GM13976 (cell line): ENCODE data around the gene LPAR5.

ENCODE experiments used
- DNase-seq: peaks from one replicate; pipeline ENCODE4 v3.0.0; 2012; ENCODE audit warnings: low spot score
- in situ Hi-C: fragments of 300-500 bp; cut with MboI; formaldehyde crosslinking; loops from one replicate; pipeline ENCODE4 v1.12.0; 2022; ENCODE audit warnings: low sequenced_read_pairs, mixed read lengths, inconsistent platforms; ENCODE audit not compliant: unreplicated experiment
- TF ChIP-seq, protein P1 (sequence below): IDR thresholded peaks from 2 replicates; pipeline ENCODE4 v1.5.1; 2012; ENCODE audit warnings: borderline replicate concordance, mild to moderate bottlenecking; ENCODE audit not compliant: insufficient read depth; ENCODE audit errors: extremely low read depth, missing control alignments, control extremely low read depth

The LPAR5 gene

GRCh38 chr12:6569786-6570185, 66.0 kb downstream of the LPAR5 start:
- TF ChIP-seq, protein P1, sequence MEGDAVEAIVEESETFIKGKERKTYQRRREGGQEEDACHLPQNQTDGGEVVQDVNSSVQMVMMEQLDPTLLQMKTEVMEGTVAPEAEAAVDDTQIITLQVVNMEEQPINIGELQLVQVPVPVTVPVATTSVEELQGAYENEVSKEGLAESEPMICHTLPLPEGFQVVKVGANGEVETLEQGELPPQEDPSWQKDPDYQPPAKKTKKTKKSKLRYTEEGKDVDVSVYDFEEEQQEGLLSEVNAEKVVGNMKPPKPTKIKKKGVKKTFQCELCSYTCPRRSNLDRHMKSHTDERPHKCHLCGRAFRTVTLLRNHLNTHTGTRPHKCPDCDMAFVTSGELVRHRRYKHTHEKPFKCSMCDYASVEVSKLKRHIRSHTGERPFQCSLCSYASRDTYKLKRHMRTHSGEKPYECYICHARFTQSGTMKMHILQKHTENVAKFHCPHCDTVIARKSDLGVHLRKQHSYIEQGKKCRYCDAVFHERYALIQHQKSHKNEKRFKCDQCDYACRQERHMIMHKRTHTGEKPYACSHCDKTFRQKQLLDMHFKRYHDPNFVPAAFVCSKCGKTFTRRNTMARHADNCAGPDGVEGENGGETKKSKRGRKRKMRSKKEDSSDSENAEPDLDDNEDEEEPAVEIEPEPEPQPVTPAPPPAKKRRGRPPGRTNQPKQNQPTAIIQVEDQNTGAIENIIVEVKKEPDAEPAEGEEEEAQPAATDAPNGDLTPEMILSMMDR = no peak
- in situ Hi-C loops = no loop called here
- DNase-seq = no peak

GRCh38 chr12:6569312-6569711, 66.4 kb downstream of the LPAR5 start:
- no peak for DNase-seq
- in situ Hi-C loops = no loop called here
- TF ChIP-seq, protein P1 = no peak
